SK-N-SH (cell line): Measurements from ENCODE around the gene AHDC1. TPM values are rescaled to one million over a fixed set of nuclear protein-coding genes. Genes with fewer than 3 reads are reported as not detected.

Source experiments
- CTCF ChIA-PET: fragments of 300-600, 350-600 bp; formaldehyde crosslinking; extraction: SDS; loops from one replicate; lab custom pipeline; 2021; lab: Yijun Ruan, JAX
- POLR2A ChIA-PET: fragments of 350-600 bp; sonication (Branson Sonifier 250); formaldehyde crosslinking; extraction: SDS; loops from one replicate; lab custom pipeline; 2020; ENCODE audit warnings: antibody characterized with exemption, inconsistent platforms; lab: Yijun Ruan, JAX
- DNase-seq: peaks from one replicate; pipeline ENCODE4 v3.0.0; 2012
- H2AFZ ChIP-seq: fragments of 200-600 bp; sonication (generic); 2 replicates; pipeline ENCODE4 v1.8.1; 2016; ENCODE audit warnings: antibody characterized with exemption, mild to moderate bottlenecking, low read depth
- H3F3A ChIP-seq: fragments of 200-600 bp; sonication (generic); replicated peaks from 2 replicates; pipeline ENCODE3; 2016; ENCODE audit warnings: antibody characterized with exemption, mild to moderate bottlenecking; ENCODE audit not compliant: insufficient read depth
- H3K27ac ChIP-seq, 2 experiments: fragments of 200-500 bp in 1 of 2; fragments of 200-600 bp in 1 of 2; sonication (Bioruptor generic) in 1 of 2; sonication (generic), shearing (Covaris generic) in 1 of 2; 2 replicates each; pipeline versions ENCODE4 v1.5.1 to v1.6.1; 2014 to 2016; ENCODE audit warnings: low read depth in 2 of 2, inconsistent platforms in 1 of 2, low read length in 1 of 2, mild to moderate bottlenecking in 1 of 2, mixed read lengths in 1 of 2
- H3K27me3 ChIP-seq: fragments of 200-600 bp; sonication (generic), shearing (Covaris generic); 2 replicates; pipeline ENCODE4 v1.6.1; 2016; ENCODE audit warnings: mixed run types; ENCODE audit not compliant: insufficient read depth
- H3K36me3 ChIP-seq, 2 experiments: fragments of 200-500 bp in 1 of 2; fragments of 200-600 bp in 1 of 2; sonication (Bioruptor generic) in 1 of 2; sonication (generic) in 1 of 2; replicated peaks in 1 of 2; 2 replicates each; pipeline versions ENCODE3 to v1.5.1; 2014 to 2016; ENCODE audit warnings: low read length in 1 of 2, mild to moderate bottlenecking in 1 of 2; ENCODE audit not compliant: insufficient read depth in 2 of 2, control insufficient read depth in 1 of 2
- H3K4me1 ChIP-seq, 2 experiments: fragments of 200-500 bp in 1 of 2; fragments of 200-600 bp in 1 of 2; sonication (Bioruptor generic) in 1 of 2; sonication (generic), shearing (Covaris generic) in 1 of 2; 2 replicates each; pipeline versions ENCODE4 v1.5.1 to v1.6.1; 2014 to 2016; ENCODE audit warnings: low read depth in 1 of 2, low read length in 1 of 2, mixed run types in 1 of 2; ENCODE audit not compliant: insufficient read depth in 2 of 2, control insufficient read depth in 1 of 2
- H3K4me2 ChIP-seq: fragments of 200-600 bp; sonication (generic), shearing (Covaris generic); 2 replicates; pipeline ENCODE4 v1.6.1; 2017; ENCODE audit warnings: mixed run types
- H3K4me3 ChIP-seq, 2 experiments: fragments of 200-500 bp in 1 of 2; fragments of 200-600 bp in 1 of 2; sonication (Bioruptor generic) in 1 of 2; sonication (generic), shearing (Covaris generic) in 1 of 2; 2 replicates each; pipeline versions ENCODE4 v1.5.1 to v1.8.1; 2014 to 2016; ENCODE audit warnings: low read depth in 2 of 2, inconsistent platforms in 1 of 2, low read length in 1 of 2, mild to moderate bottlenecking in 1 of 2, mixed read lengths in 1 of 2, moderate library complexity in 1 of 2
- H3K79me2 ChIP-seq: fragments of 200-600 bp; sonication (generic); 2 replicates; pipeline ENCODE4 v1.8.1; 2017; ENCODE audit warnings: mild to moderate bottlenecking; ENCODE audit not compliant: insufficient read depth
- H3K9ac ChIP-seq: fragments of 200-600 bp; sonication (generic); 2 replicates; pipeline ENCODE4 v1.6.1; 2017; ENCODE audit warnings: mixed run types
- H3K9me2 ChIP-seq: fragments of 200-600 bp; sonication (generic); 2 replicates; pipeline ENCODE4 v1.6.1; 2017; ENCODE audit warnings: mixed run types
- H3K9me3 ChIP-seq: fragments of 200-600 bp; sonication (generic); 2 replicates; pipeline ENCODE4 v1.6.1; 2017; ENCODE audit warnings: mixed run types, mild to moderate bottlenecking, moderate library complexity
- H4K20me1 ChIP-seq: fragments of 200-600 bp; sonication (generic); 2 replicates; pipeline ENCODE4 v1.6.1; 2017; ENCODE audit warnings: mild to moderate bottlenecking, mixed run types; ENCODE audit not compliant: insufficient read depth
- EP300 ChIP-seq, 2 experiments: IDR thresholded peaks; 2 replicates each; pipeline versions ENCODE4 v1.4.0 to v1.6.1; 2012; ENCODE audit warnings: borderline replicate concordance in 1 of 2, low read depth in 1 of 2, low read length in 1 of 2
- FOSL2 ChIP-seq: IDR thresholded peaks from 2 replicates; pipeline ENCODE4 v1.4.0; 2012; ENCODE audit warnings: low read depth, mild to moderate bottlenecking, moderate library complexity, borderline replicate concordance
- FOXM1 ChIP-seq: IDR thresholded peaks from 2 replicates; pipeline ENCODE4 v1.4.0; 2012; ENCODE audit warnings: low read depth, mild to moderate bottlenecking
- GATA2 ChIP-seq: sonication (generic); formaldehyde crosslinking; IDR thresholded peaks from 2 replicates; pipeline ENCODE4 v1.5.0; 2020; ENCODE audit warnings: mild to moderate bottlenecking, missing genetic modification reagents
- JUND ChIP-seq: IDR thresholded peaks from 2 replicates; pipeline ENCODE4 v1.4.0; 2012
- MXI1 ChIP-seq: IDR thresholded peaks from 2 replicates; pipeline ENCODE4 v1.6.1; 2012; ENCODE audit warnings: mild to moderate bottlenecking, low read depth, low read length, improper control_type of control experiment
- NRF1 ChIP-seq: IDR thresholded peaks from 2 replicates; pipeline ENCODE4 v1.6.1; 2012; ENCODE audit warnings: low read depth, mild to moderate bottlenecking, low read length
- RAD21 ChIP-seq: IDR thresholded peaks from 2 replicates; pipeline ENCODE4 v1.6.1; 2012; ENCODE audit warnings: mild to moderate bottlenecking, low read length
- REST ChIP-seq: IDR thresholded peaks from 2 replicates; pipeline ENCODE4 v1.6.1; 2012; ENCODE audit warnings: mild to moderate bottlenecking, low read depth, low read length, moderate library complexity
- RXRA ChIP-seq: IDR thresholded peaks from 2 replicates; pipeline ENCODE4 v1.4.0; 2012; ENCODE audit warnings: low read depth, mild to moderate bottlenecking, borderline replicate concordance
- USF2 ChIP-seq: fragments of 150-350 bp; IDR thresholded peaks from 2 replicates; pipeline ENCODE4 v1.6.1; 2017; ENCODE audit warnings: antibody characterized with exemption, low read length, low read depth, borderline replicate concordance
- YY1 ChIP-seq: IDR thresholded peaks from 2 replicates; pipeline ENCODE4 v1.4.0; 2012; ENCODE audit warnings: low read depth, mild to moderate bottlenecking
- ZBTB33 ChIP-seq: IDR thresholded peaks from 2 replicates; pipeline ENCODE4 v1.4.0; 2012; ENCODE audit warnings: low read depth, borderline replicate concordance
- WGBS: methylation state at CpG from one replicate; pipeline ENCODE4 v1.1.6; 2017; ENCODE audit warnings: low lambda C conversion rate; 5-methylcytosine and 5-hydroxymethylcytosine counted together
- polyA plus RNA-seq, 3 experiments: library from polyadenylated mRNA; depleted of rRNA; stranded (reverse); fragments of >200 nt; gene quantifications; 2 replicates each; pipeline ENCODE4 v1.2.3, GENCODE V29; 2012

Gene AHDC1
- polyA plus RNA-seq, 1 of the 3 experiments (the other 2 are of a cell fraction) = 8.5 TPM

- Histone ChIP-seq H3K9me2 (no peaks in the 10 kb centered on the region), H3K4me2 (peak overlapping the region; percentile 31; the same call in 1 of the 2 replicates), H4K20me1 (no peaks in the 10 kb centered on the region; the same call in 1 of the 2 replicates), H3K4me1 (peaks cover 23 to 61% of the 10 kb centered on the region in 2 experiments; a peak in 3 of 4 replicates), H2AFZ (no peak overlapping the region), H3F3A (peaks cover 37% of the 10 kb centered on the region), H3K36me3 (peaks cover 0 to 17% of the 10 kb centered on the region in 2 experiments), H3K4me3 (no peak overlapping the region), H3K79me2 (peaks cover 53% of the 10 kb centered on the region), H3K9me3 (no peaks in the 10 kb centered on the region), H3K27me3 (no peaks in the 10 kb centered on the region), H3K27ac (peak overlapping the region; percentile 81 to 93), H3K9ac (peak overlapping the region; percentile 30; the same call in 1 of the 2 replicates)
- TF ChIP-seq YY1 = 0 out of 2 replicates have a peak, but pooled peaks have one; percentile 30
- 0 out of 2 replicates have a peak, but pooled peaks have one; percentile 25 for TF ChIP-seq GATA2 (CRISPR knock-in tag)
- no peak for TF ChIP-seq NRF1
- TF ChIP-seq FOXM1 = no peak
- TF ChIP-seq FOSL2 = peak; percentile 46; the same call in 1 of the 2 replicates
- no peak for TF ChIP-seq ZBTB33
- TF ChIP-seq MXI1 = no peak
- TF ChIP-seq JUND = peak; percentile 32; the same call in 1 of the 2 replicates
- TF ChIP-seq RAD21 = no peak
- no peak for TF ChIP-seq EP300 (IDR thresholded peaks at IDR 0.05; ENCODE audit: borderline replicate concordance in 1 of 2, low read depth in 1 of 2, low read length in 1 of 2)
- TF ChIP-seq REST = no peak
- 0 out of 2 replicates have a peak, but pooled peaks have one; percentile 28 for TF ChIP-seq RXRA
- no peak for TF ChIP-seq USF2
- 35% methylated on average over 12 of the region's 19 CpGs for WGBS
- CTCF ChIA-PET = interaction anchor here (2.6 to 14.9 kb wide), 2 partner anchors 13 to 63 kb away, joined by 9 to 176 read pairs; no protein-coding TSS in a partner anchor
- DNase-seq = no peak
- POLR2A ChIA-PET = no interaction called here
Observed at GRCh38 chr1:27542463-27543273, 61.3 kb downstream of the AHDC1 start.
